Hematopoietic multipotent progenitor cell treated with erythropoietin and hydrocortisone succinate and interleukin-3 and kit ligand, for 15 days (in vitro differentiated cells): ENCODE data around the gene WAPL.

Experiments
- DNase-seq: peaks from one replicate; pipeline ENCODE4 v3.0.0-alpha.2; 2015; ENCODE audit warnings: low spot score

WAPL gene

GRCh38 chr10:86411852-86412560 lies 109.6 kb downstream of the WAPL start:
- DNase-seq: no peak

GRCh38 chr10:86411281-86411841 lies 110.2 kb downstream of the WAPL start:
- no peak for DNase-seq

GRCh38 chr10:86410542-86411124 lies 111.0 kb downstream of the WAPL start:
- DNase-seq: no peak

GRCh38 chr10:86409183-86409582 lies 112.4 kb downstream of the WAPL start:
- no peak for DNase-seq

GRCh38 chr10:86403183-86403797 lies 118.3 kb downstream of the WAPL start:
- no peak for DNase-seq

GRCh38 chr10:86402283-86402941 lies 119.2 kb downstream of the WAPL start:
- no peak for DNase-seq

GRCh38 chr10:86401588-86402282 lies 119.9 kb downstream of the WAPL start:
- no peak for DNase-seq

GRCh38 chr10:86400705-86401587 lies 120.6 kb downstream of the WAPL start:
- DNase-seq: no peak

GRCh38 chr10:86399879-86400704 lies 121.5 kb downstream of the WAPL start:
- DNase-seq: peak; percentile 79

- no peak for DNase-seq
These were observed 122.1 kb downstream of the WAPL start for GRCh38 chr10:86399514-86399878.

GRCh38 chr10:86397120-86397519 lies 124.5 kb downstream of the WAPL start:
- DNase-seq: no peak

GRCh38 chr10:86393862-86394455 lies 127.6 kb downstream of the WAPL start:
- no peak for DNase-seq

- DNase-seq: no peak
These were observed 128.2 kb downstream of the WAPL start for GRCh38 chr10:86393362-86393761.

GRCh38 chr10:86392723-86393094 lies 128.9 kb downstream of the WAPL start:
- DNase-seq: no peak

GRCh38 chr10:86391986-86392722 lies 129.4 kb downstream of the WAPL start:
- DNase-seq: no peak

- no peak for DNase-seq
These were observed 130.3 kb downstream of the WAPL start for GRCh38 chr10:86391236-86391840.

- DNase-seq: no peak
These were observed 131.1 kb downstream of the WAPL start for GRCh38 chr10:86390337-86391120.
